Left kidney (tissue), 2 donors: Measurements from ENCODE around the gene SAG. TPM values are rescaled to one million over a fixed set of nuclear protein-coding genes. Genes with fewer than 3 reads are reported as not detected.
"Not testable (repeated sequence)": the region's sequence is repeated elsewhere in the genome, so short reads cannot be mapped to it uniquely, and the experiment has no call there.

Experiments used
- DNase-seq: peaks from one replicate; pipeline ENCODE4 v3.0.0-alpha.2; 2013
- polyA plus RNA-seq: library from polyadenylated mRNA; unstranded; fragments of 120-200 nt; gene quantifications from one replicate; pipeline ENCODE4 v1.2.1, GENCODE V29; 2013; ENCODE audit not compliant: insufficient read length

Gene SAG
- polyA plus RNA-seq, 1 donor: 0.13 TPM

- DNase-seq: no peak
Measured at GRCh38 chr2:233355916-233356315, 48.3 kb downstream of the SAG start.

- no peak for DNase-seq
Measured at GRCh38 chr2:233356546-233357308, 49.1 kb downstream of the SAG start.

- no peak for DNase-seq
Measured at GRCh38 chr2:233358335-233358734, 50.7 kb downstream of the SAG start.

- DNase-seq: no peak
Measured at GRCh38 chr2:233358947-233359346, 51.3 kb downstream of the SAG start.

GRCh38 chr2:233359823-233360222, 52.2 kb downstream of the SAG start:
- DNase-seq: no peak

GRCh38 chr2:233360771-233361176, 53.2 kb downstream of the SAG start:
- DNase-seq: no peak

GRCh38 chr2:233361297-233361696, 53.7 kb downstream of the SAG start:
- DNase-seq: no peak

GRCh38 chr2:233362742-233363141, 55.1 kb downstream of the SAG start:
- no peak for DNase-seq

- DNase-seq: no peak
Measured at GRCh38 chr2:233363744-233364235, 56.2 kb downstream of the SAG start.

GRCh38 chr2:233365861-233366520, 58.4 kb downstream of the SAG start:
- DNase-seq: no peak

- DNase-seq: no peak
Measured at GRCh38 chr2:233367586-233367985, 60.0 kb downstream of the SAG start.

GRCh38 chr2:233368756-233369155, 61.1 kb downstream of the SAG start:
- DNase-seq: no peak

- no peak for DNase-seq
Measured at GRCh38 chr2:233369462-233369861, 61.8 kb downstream of the SAG start.

- no peak for DNase-seq
Measured at GRCh38 chr2:233369897-233370685, 62.5 kb downstream of the SAG start.

GRCh38 chr2:233371641-233372040, 64.0 kb downstream of the SAG start:
- no peak for DNase-seq

GRCh38 chr2:233372855-233373254, 65.2 kb downstream of the SAG start:
- no peak for DNase-seq

- DNase-seq: no peak
Measured at GRCh38 chr2:233373316-233373715, 65.7 kb downstream of the SAG start.

- not testable (repeated sequence) for DNase-seq
Measured at GRCh38 chr2:233374776-233375175, 67.2 kb downstream of the SAG start.

GRCh38 chr2:233375490-233376314, 68.1 kb downstream of the SAG start:
- DNase-seq: no peak

- no peak for DNase-seq
Measured at GRCh38 chr2:233379034-233379433, 71.4 kb downstream of the SAG start.

- DNase-seq: no peak
Measured at GRCh38 chr2:233379441-233379840, 71.8 kb downstream of the SAG start.
